ENCODE data around the gene COX7B2. TPM values are rescaled to one million over a fixed set of nuclear protein-coding genes. Genes with fewer than 3 reads are reported as not detected.
A peak's percentile ranks its signal among the peaks of the same experiment; 100 is the strongest.

COX7B2 gene
- total RNA-seq, 1 experiment from 2014 or later = not detected

DNA sequence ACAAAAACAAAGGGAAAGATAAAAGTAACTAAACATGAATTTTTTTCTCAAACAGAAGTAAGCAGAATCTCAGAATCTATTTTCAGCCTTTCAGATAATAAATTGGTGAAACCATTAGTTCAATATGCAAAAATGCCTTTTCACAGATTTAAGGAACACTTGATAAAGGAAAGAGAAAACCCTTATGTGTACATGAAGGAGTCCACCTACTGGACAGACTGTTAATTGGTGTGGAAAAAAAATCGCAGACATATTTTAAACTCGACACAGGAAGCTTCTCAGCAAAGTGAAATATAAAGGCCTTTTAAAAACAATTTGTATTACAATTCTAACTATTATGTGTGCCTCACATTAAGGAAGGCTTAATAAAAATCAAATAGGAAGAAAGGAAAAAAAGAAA is 22.3 kb downstream of the COX7B2 start:
- no peaks in the 10 kb centered on the region for H3K36me3 ChIP-seq (ENCODE audit: control insufficient read depth in 1 of 2, insufficient read depth in 2 of 2, low read length in 2 of 2)
- no peak overlapping the region for H3K27ac ChIP-seq (ENCODE audit: low read depth, low read length)
- no TSS peak for BruUV-seq (replicated peaks)
- ATAC-seq (no peak), DNase-seq (ENCODE audit: low read depth, low spot score) (no peak)
- H4K20me1 ChIP-seq (ENCODE audit: insufficient read depth) = no peaks in the 10 kb centered on the region
- H3K79me2 ChIP-seq (ENCODE audit: insufficient read depth, low read length) = no peaks in the 10 kb centered on the region
- POLR2A ChIA-PET = no interaction called here
- H3K9me2 ChIP-seq (ENCODE audit: insufficient read depth) = no peaks in the 10 kb centered on the region
- H3K4me1 ChIP-seq (ENCODE audit: control insufficient read depth in 1 of 2, insufficient read depth in 2 of 2, low read length in 2 of 2) = no peaks in the 10 kb centered on the region
- H2AFZ ChIP-seq (ENCODE audit: low read depth, low read length, poor library complexity, severe bottlenecking) = no peak overlapping the region
- CTCF ChIA-PET = no interaction called here
- H3K9me3 ChIP-seq (ENCODE audit: control insufficient read depth in 1 of 2, insufficient read depth in 1 of 2, low read depth in 1 of 2, low read length in 2 of 2) = no peaks in the 10 kb centered on the region
- H3K4me2 ChIP-seq (ENCODE audit: low read length) = no peak overlapping the region
- RAD21 ChIA-PET (ENCODE audit: low non-redundant PET in 1 of 2, low total read pairs in 2 of 2, uncharacterized antibody in 2 of 2, unreplicated experiment in 2 of 2) = no interaction called here
- TF ChIP-seq CTCF (IDR thresholded peaks at IDR 0.05 in 2 of 3, conservative IDR thresholded peaks at IDR 0.05 in 1 of 3; ENCODE audit: borderline replicate concordance in 1 of 3, insufficient read depth in 1 of 3, low read depth in 2 of 3, low read length in 2 of 3) = peak in 1 of 3 experiments; percentile 16; a peak in 1 of 6 replicates
- TF ChIP-seq YY1 (IDR thresholded peaks at IDR 0.05; ENCODE audit: extremely low read depth, insufficient replicate concordance, low read depth, low read length) = no peak
- TF ChIP-seq, protein P1, sequence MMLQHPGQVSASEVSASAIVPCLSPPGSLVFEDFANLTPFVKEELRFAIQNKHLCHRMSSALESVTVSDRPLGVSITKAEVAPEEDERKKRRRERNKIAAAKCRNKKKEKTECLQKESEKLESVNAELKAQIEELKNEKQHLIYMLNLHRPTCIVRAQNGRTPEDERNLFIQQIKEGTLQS (IDR thresholded peaks at IDR 0.05) = no peak
- intact Hi-C loops (cut with micrococcal nuclease) = no loop called here
- H3K4me3 ChIP-seq (replicated peaks in 1 of 2; ENCODE audit: low read depth in 1 of 2, low read length in 2 of 2) = no peak overlapping the region
- H3K27me3 ChIP-seq (ENCODE audit: insufficient read depth, low read length) = no peaks in the 10 kb centered on the region
- H3K9ac ChIP-seq (ENCODE audit: low read length) = no peak overlapping the region

DNA sequence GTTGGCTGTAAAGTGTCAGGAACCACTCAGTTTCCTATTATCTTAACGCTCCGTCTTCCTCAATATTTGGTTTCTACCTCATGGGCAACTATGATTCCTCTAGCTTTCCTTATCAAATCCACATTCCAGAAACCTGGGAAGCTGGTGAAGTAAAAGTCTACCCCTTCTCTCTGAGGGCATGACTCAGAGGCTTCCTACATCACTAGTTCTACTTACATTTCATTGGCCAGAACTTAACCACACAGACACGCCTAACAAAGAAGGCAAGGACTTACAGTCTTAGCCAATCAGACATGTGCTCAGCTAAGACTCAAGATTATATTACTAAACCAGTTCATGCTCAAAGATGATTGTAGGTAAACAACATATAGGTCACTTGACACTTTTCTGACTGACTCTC is 30.4 kb downstream of the COX7B2 start:
- ATAC-seq = no peak
- ChIA-PET CTCF (no interaction called here), POLR2A (no interaction called here)

More for the DNA sequence above, 30.4 kb downstream of the COX7B2 start:
- Histone ChIP-seq H3K4me2 (ENCODE audit: low read length) (no peak overlapping the region), H3K36me3 (ENCODE audit: control insufficient read depth in 1 of 2, insufficient read depth in 2 of 2, low read length in 2 of 2) (no peaks in the 10 kb centered on the region), H2AFZ (ENCODE audit: low read depth, low read length, poor library complexity, severe bottlenecking) (no peak overlapping the region), H4K20me1 (ENCODE audit: insufficient read depth) (no peaks in the 10 kb centered on the region), H3K79me2 (ENCODE audit: insufficient read depth, low read length) (no peaks in the 10 kb centered on the region), H3K9me3 (ENCODE audit: control insufficient read depth in 1 of 2, insufficient read depth in 1 of 2, low read depth in 1 of 2, low read length in 2 of 2) (peaks cover 0 to 4% of the 10 kb centered on the region in 2 experiments; a peak in 1 of 4 replicates), H3K27ac (ENCODE audit: low read depth, low read length) (no peak overlapping the region), H3K9me2 (ENCODE audit: insufficient read depth) (no peaks in the 10 kb centered on the region), H3K4me1 (ENCODE audit: control insufficient read depth in 1 of 2, insufficient read depth in 2 of 2, low read length in 2 of 2) (no peaks in the 10 kb centered on the region), H3K4me3 (replicated peaks in 1 of 2; ENCODE audit: low read depth in 1 of 2, low read length in 2 of 2) (no peak overlapping the region), H3K9ac (ENCODE audit: low read length) (no peak overlapping the region), H3K27me3 (ENCODE audit: insufficient read depth, low read length) (no peaks in the 10 kb centered on the region)
- intact Hi-C loops (cut with micrococcal nuclease) = no loop called here
- no peak for DNase-seq (ENCODE audit: low read depth, low spot score)
- RAD21 ChIA-PET (ENCODE audit: low non-redundant PET in 1 of 2, low total read pairs in 2 of 2, uncharacterized antibody in 2 of 2, unreplicated experiment in 2 of 2) = no interaction called here
- BruUV-seq (replicated peaks) = no TSS peak
- TF ChIP-seq, protein P2, sequence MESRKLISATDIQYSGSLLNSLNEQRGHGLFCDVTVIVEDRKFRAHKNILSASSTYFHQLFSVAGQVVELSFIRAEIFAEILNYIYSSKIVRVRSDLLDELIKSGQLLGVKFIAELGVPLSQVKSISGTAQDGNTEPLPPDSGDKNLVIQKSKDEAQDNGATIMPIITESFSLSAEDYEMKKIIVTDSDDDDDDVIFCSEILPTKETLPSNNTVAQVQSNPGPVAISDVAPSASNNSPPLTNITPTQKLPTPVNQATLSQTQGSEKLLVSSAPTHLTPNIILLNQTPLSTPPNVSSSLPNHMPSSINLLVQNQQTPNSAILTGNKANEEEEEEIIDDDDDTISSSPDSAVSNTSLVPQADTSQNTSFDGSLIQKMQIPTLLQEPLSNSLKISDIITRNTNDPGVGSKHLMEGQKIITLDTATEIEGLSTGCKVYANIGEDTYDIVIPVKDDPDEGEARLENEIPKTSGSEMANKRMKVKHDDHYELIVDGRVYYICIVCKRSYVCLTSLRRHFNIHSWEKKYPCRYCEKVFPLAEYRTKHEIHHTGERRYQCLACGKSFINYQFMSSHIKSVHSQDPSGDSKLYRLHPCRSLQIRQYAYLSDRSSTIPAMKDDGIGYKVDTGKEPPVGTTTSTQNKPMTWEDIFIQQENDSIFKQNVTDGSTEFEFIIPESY (IDR thresholded peaks at IDR 0.05; ENCODE audit: extremely low read depth, insufficient replicate concordance, low read length) = no peak
- TF ChIP-seq, protein P3, sequence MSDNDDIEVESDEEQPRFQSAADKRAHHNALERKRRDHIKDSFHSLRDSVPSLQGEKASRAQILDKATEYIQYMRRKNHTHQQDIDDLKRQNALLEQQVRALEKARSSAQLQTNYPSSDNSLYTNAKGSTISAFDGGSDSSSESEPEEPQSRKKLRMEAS (IDR thresholded peaks at IDR 0.05) = no peak
- TF ChIP-seq SIN3A (IDR thresholded peaks at IDR 0.05; ENCODE audit: low read depth) (no peak), TCF7L2 (IDR thresholded peaks at IDR 0.05; ENCODE audit: borderline replicate concordance, extremely low read depth, insufficient read depth, insufficient read length) (no peak), EZH2phosphoT487 (IDR thresholded peaks at IDR 0.05; ENCODE audit: borderline replicate concordance) (no peak)

Data from HCT116 (cell line).